Adipose tissue (tissue), 3 donors: ENCODE measurements around the gene VAV2. TPM values are rescaled to one million over a fixed set of nuclear protein-coding genes. Genes with fewer than 3 reads are reported as not detected.

Experiments used
- H3K27ac ChIP-seq: one replicate; pipeline ENCODE4 v1.5.1; 2013; ENCODE audit warnings: low read depth, low read length
- WGBS, 3 donors: extraction: QIAGEN DNeasy Blood & Tissue Kit; methylation state at CpG; one replicate each; pipeline ENCODE4 v1.1.7; 2013; 5-methylcytosine and 5-hydroxymethylcytosine counted together
- polyA plus RNA-seq, 3 donors: library from polyadenylated mRNA; stranded (reverse); fragments of 200-250 nt; gene quantifications; one replicate each; pipeline ENCODE4 v1.2.3, GENCODE V29; 2013
- donor health status: healthy with polysubstance abuse.
- donor health status: Bipolar disorder and iron deficiency.
- donor health status: healthy.

The VAV2 gene
- polyA plus RNA-seq = 10 to 100 TPM in 1 of 3 donors, 1 to 10 TPM in 2; 6.0 to 15.2 (median 6.9) TPM

GRCh38 chr9:133991964-133992779 is at the start of gene VAV2:
VAV2 (minus strand) TSS chr9:133992324; CDS start chr9:133992278, 46 bp downstream.
- WGBS, 3 donors = 0 to 1% (median 0%) methylated on average over 83 to 124 of the region's 124 CpGs

GRCh38 chr9:134041649-134041962 is 49.5 kb upstream of the VAV2 start:
- 87 to 93% (median 92%) methylated on average over 15 to 16 of the region's 16 CpGs for WGBS, 3 donors
- H3K27ac ChIP-seq = no peak overlapping the region

More at GRCh38 chr9:133991964-133992779, at the start of gene VAV2:
- no peak within 1 kb of the TSS for H3K27ac ChIP-seq

DNA sequence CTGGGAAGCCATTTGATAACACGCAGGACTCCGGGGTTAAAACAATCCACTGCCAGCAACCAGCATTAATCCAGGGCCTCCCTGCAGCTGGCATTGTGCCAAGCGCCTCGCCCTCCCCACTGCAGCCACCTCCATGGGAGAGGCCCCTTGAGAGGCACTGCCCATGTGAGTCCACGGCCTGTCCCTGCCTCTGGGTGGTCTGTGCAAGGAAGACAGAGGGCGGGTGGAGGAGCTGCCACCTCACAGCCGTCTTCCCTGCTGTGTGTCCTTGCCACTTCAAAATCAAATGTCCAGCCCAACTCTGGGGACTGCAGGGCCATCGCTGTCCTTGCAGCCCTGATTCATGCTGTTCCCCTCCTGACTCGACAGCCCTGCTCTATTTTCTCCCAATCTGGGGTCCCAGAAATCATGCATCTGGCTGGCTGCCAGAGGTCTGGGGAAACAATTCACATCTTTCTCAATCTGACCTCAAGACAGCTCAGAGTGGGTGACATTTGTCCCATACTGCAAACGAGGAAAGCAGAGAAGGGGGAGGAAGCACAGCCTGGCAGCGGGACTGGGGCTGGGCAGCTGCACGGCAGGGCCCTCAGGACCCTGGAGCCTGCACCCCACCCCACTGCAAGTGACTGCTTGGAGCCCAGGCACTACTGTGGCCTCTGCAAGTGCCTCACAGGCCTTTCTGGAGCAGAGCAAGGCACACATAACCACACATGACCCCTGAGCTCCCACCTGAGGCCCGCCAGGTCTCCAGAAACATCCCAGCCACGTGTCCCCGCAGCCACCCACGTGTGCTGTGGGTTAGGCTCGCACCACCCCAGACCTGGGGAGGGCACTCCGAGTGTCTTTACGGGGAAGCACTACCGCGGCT is 48.9 kb upstream of the VAV2 start:
- 61 to 73% (median 64%) methylated on average over 18 to 21 of the region's 21 CpGs for WGBS, 3 donors
- no peak overlapping the region for H3K27ac ChIP-seq

- no peak overlapping the region for H3K27ac ChIP-seq
Measured at GRCh38 chr9:134040176-134040565, 48.0 kb upstream of the VAV2 start.

GRCh38 chr9:134039386-134040175 is 47.5 kb upstream of the VAV2 start:
- no peak overlapping the region for H3K27ac ChIP-seq
- 89 to 96% (median 92%) methylated on average over 20 of the region's 20 CpGs for WGBS, 3 donors

More at GRCh38 chr9:134040176-134040565, 48.0 kb upstream of the VAV2 start:
- WGBS, 3 donors = 93 to 97% (median 95%) methylated on average over 17 of the region's 17 CpGs

DNA sequence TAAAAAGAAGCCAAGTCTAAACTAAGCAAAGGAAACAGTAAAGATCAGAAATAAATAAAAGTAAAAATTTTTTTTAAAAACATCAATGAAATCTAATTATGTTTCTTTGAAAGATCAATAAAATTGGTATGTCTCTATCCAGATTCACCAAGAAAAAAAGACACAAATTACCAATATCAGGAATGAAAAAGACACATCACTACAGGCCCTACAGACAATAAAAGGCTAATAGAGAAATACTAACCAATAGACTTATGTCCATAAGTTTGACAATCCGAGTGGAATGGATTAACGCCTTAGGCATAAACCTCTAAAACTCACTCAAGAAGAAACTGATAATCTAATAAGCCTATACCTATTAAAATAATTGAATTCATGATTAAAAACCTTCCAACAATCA is 45.5 kb upstream of the VAV2 start:
- no peak overlapping the region for H3K27ac ChIP-seq
- WGBS, 3 donors = 96 to 100% (median 98%) methylated on average over 2 of the region's 2 CpGs

DNA sequence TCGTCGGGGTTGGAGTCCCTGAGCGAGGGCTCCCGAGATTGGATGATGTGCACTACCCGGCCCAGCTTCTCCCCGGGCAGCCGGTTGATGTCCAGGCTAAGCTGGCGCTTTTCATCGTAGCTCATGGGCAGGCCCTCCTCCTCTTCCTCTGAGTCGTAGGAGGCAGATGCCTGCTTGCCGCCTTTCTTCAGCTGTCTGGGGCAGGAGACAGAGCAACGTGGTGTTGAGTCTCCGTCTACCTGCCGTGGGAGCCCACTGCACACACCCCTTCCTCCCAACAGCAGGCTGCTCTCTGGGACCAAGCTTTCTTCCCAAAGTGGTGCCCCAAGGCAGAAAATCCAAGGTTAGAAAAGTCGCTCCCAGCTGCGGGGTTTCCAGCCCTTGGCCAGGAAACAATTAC is 44.0 kb upstream of the VAV2 start:
- WGBS, 3 donors = 93 to 95% (median 95%) methylated on average over 16 of the region's 16 CpGs
- no peak overlapping the region for H3K27ac ChIP-seq

- H3K27ac ChIP-seq = no peak overlapping the region
- 94 to 95% (median 94%) methylated on average over 28 of the region's 28 CpGs for WGBS, 3 donors
Measured at GRCh38 chr9:134035041-134036039, 43.2 kb upstream of the VAV2 start.

- H3K27ac ChIP-seq = no peak overlapping the region
- 94 to 95% (median 95%) methylated on average over 19 of the region's 19 CpGs for WGBS, 3 donors
Measured at GRCh38 chr9:134034215-134035040, 42.3 kb upstream of the VAV2 start.

GRCh38 chr9:134033516-134034214 is 41.5 kb upstream of the VAV2 start:
- WGBS, 3 donors = 93 to 94% (median 94%) methylated on average over 26 of the region's 26 CpGs
- H3K27ac ChIP-seq = no peak overlapping the region

DNA sequence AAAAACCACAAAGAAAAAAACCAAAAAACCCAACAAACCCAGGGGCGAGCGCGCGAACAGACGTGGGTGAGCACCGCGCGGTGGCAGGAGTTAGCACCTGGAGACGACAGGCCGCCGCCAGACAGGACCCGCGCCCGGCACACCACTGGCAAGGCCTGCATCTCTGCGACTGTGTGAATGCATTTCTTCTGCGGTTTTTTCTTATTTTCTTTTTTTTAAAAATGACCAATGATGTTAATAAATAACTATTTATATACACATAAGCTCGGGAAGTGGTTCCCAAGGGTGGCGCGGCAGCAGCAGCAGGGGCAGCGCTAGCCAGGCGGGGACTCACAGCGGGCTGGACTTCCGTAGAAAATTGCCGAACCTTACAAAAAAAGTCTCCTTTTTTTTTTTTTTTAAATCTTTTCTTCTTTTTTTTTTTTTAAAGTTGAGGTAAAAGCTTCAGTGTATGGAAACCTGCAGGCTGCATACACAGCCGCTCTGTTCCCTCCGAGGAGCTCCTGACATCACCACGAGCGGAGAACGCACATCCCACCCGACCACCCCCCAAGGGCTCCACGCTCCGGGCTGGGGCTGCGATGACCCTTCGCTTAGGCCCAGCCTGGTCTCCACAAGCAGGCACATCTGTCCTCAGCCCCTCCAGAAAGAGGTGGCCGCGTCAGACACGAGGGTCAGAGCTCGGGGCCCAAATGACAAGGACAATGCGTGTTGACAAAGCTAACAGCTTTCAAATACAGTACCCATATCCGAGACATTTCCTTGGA is 40.5 kb upstream of the VAV2 start:
- 91 to 96% (median 96%) methylated on average over 40 of the region's 40 CpGs for WGBS, 3 donors

GRCh38 chr9:134031783-134032182 is 39.7 kb upstream of the VAV2 start:
- 83 to 91% (median 87%) methylated on average over 14 of the region's 14 CpGs for WGBS, 3 donors
- no peak overlapping the region for H3K27ac ChIP-seq

More for the DNA sequence above, 40.5 kb upstream of the VAV2 start:
- H3K27ac ChIP-seq = no peak overlapping the region

- H3K27ac ChIP-seq = no peak overlapping the region
- 85 to 90% (median 90%) methylated on average over 29 of the region's 29 CpGs for WGBS, 3 donors
Measured at GRCh38 chr9:134030821-134031470, 38.8 kb upstream of the VAV2 start.

GRCh38 chr9:134029248-134030226 is 37.4 kb upstream of the VAV2 start:
- H3K27ac ChIP-seq = no peak overlapping the region
- 83 to 90% (median 88%) methylated on average over 21 of the region's 21 CpGs for WGBS, 3 donors
